Measurements from ENCODE around the gene DNAAF1. TPM values are rescaled to one million over a fixed set of nuclear protein-coding genes. Genes with fewer than 3 reads are reported as not detected.
A peak's percentile ranks its signal among the peaks of the same experiment; 100 is the strongest.

Gene DNAAF1
- total RNA-seq, 1 donor from 2014 or later = not detected

- no peaks in the 10 kb centered on the region for H3K36me3 ChIP-seq (ENCODE audit: control insufficient read depth, insufficient read depth, low read length)
- FAIRE-seq (no peak), DNase-seq (ENCODE audit: low read depth) (no peak)
- H3K4me3 ChIP-seq (ENCODE audit: low read depth, low read length) = no peak overlapping the region
- no peaks in the 10 kb centered on the region for H3K27me3 ChIP-seq (ENCODE audit: control insufficient read depth, insufficient read depth, low read length)
- TF ChIP-seq, protein P1, sequence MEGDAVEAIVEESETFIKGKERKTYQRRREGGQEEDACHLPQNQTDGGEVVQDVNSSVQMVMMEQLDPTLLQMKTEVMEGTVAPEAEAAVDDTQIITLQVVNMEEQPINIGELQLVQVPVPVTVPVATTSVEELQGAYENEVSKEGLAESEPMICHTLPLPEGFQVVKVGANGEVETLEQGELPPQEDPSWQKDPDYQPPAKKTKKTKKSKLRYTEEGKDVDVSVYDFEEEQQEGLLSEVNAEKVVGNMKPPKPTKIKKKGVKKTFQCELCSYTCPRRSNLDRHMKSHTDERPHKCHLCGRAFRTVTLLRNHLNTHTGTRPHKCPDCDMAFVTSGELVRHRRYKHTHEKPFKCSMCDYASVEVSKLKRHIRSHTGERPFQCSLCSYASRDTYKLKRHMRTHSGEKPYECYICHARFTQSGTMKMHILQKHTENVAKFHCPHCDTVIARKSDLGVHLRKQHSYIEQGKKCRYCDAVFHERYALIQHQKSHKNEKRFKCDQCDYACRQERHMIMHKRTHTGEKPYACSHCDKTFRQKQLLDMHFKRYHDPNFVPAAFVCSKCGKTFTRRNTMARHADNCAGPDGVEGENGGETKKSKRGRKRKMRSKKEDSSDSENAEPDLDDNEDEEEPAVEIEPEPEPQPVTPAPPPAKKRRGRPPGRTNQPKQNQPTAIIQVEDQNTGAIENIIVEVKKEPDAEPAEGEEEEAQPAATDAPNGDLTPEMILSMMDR (IDR thresholded peaks at IDR 0.05; ENCODE audit: insufficient read depth, low read length, severe bottlenecking) = no peak
Measured at GRCh38 chr16:84138824-84139627, 6.1 kb upstream of the DNAAF1 start.

GRCh38 chr16:84139628-84140258, 5.4 kb upstream of the DNAAF1 start:
- no peaks in the 10 kb centered on the region for H3K36me3 ChIP-seq (ENCODE audit: control insufficient read depth, insufficient read depth, low read length)
- FAIRE-seq (no peak), DNase-seq (ENCODE audit: low read depth) (no peak)
- H3K27me3 ChIP-seq (ENCODE audit: control insufficient read depth, insufficient read depth, low read length) = no peaks in the 10 kb centered on the region
- TF ChIP-seq, protein P1 (IDR thresholded peaks at IDR 0.05; ENCODE audit: insufficient read depth, low read length, severe bottlenecking) = no peak
- H3K4me3 ChIP-seq (ENCODE audit: low read depth, low read length) = no peak overlapping the region

DNA sequence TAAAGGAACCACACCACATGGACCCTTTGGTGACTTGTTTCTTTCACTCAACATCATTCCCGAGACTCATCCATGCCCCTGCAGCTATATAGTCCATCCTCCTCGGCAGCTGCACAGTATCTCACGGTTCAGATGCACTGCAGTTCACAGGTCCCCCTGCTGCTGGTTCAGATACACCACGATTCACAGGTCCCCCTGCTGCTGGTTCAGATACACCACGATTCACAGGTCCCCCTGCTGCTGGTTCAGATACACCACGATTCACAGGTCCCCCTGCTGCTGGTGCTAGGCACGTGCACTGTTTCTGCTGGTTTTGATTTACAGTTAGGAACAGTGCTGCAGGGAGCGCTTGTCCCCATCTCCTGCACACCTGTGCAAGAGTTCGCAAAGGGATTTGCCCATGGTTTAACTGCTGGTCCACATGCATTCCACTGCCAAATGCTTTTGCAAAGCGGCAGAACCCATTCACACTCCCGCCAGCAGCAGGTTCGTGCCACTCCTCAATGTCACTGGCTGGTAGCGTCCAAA, 3.9 kb upstream of the DNAAF1 start:
- Histone ChIP-seq H3K27me3 (ENCODE audit: control insufficient read depth, insufficient read depth, low read length) (no peaks in the 10 kb centered on the region), H3K36me3 (ENCODE audit: control insufficient read depth, insufficient read depth, low read length) (no peaks in the 10 kb centered on the region), H3K4me3 (ENCODE audit: low read depth, low read length) (no peak overlapping the region)
- TF ChIP-seq, protein P1 (IDR thresholded peaks at IDR 0.05; ENCODE audit: insufficient read depth, low read length, severe bottlenecking) = no peak
- FAIRE-seq = no peak
- DNase-seq (ENCODE audit: low read depth) = no peak

- no peak overlapping the region for H3K4me3 ChIP-seq (ENCODE audit: low read depth, low read length)
- no peak for DNase-seq (ENCODE audit: low read depth)
Measured at GRCh38 chr16:84143081-84143480, 2.0 kb upstream of the DNAAF1 start.

DNA sequence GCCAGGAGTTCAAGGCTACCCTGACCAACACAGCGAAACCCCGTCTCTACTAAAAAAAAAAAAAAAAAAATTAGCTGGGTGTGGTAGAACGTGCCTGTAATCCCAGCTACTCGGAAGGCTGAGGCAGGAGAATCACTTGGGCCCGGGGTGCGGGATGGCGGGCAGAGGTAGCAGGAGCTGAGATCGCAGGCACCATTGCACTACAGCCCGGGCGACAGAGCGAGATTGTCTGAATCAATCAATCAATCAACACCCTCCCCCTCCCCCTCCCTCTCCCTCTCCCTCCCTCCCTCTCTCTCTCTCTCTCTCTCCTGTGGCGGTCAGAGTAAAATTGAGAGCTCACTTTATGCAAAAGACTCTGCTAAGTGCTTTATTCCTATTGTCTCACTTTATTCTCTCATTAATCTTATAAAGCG, 1.3 kb upstream of the DNAAF1 start:
- peak overlapping the region; percentile 86 for H3K4me3 ChIP-seq (ENCODE audit: low read depth, low read length)
- no peaks in the 10 kb centered on the region for H3K36me3 ChIP-seq (ENCODE audit: control insufficient read depth, insufficient read depth, low read length)
- DNase-seq (ENCODE audit: low read depth) (no peak), FAIRE-seq (no peak)
- TF ChIP-seq, protein P1 (IDR thresholded peaks at IDR 0.05; ENCODE audit: insufficient read depth, low read length, severe bottlenecking) = no peak
- H3K27me3 ChIP-seq (ENCODE audit: control insufficient read depth, insufficient read depth, low read length) = no peaks in the 10 kb centered on the region

More at GRCh38 chr16:84143081-84143480, 2.0 kb upstream of the DNAAF1 start:
- FAIRE-seq = no peak
- Histone ChIP-seq H3K36me3 (ENCODE audit: control insufficient read depth, insufficient read depth, low read length) (no peaks in the 10 kb centered on the region), H3K27me3 (ENCODE audit: control insufficient read depth, insufficient read depth, low read length) (no peaks in the 10 kb centered on the region)
- TF ChIP-seq, protein P1 (IDR thresholded peaks at IDR 0.05; ENCODE audit: insufficient read depth, low read length, severe bottlenecking) = no peak

Measured in bronchial epithelial cell (primary cell).